ENCODE data around the gene ZC3HAV1L.

DNA sequence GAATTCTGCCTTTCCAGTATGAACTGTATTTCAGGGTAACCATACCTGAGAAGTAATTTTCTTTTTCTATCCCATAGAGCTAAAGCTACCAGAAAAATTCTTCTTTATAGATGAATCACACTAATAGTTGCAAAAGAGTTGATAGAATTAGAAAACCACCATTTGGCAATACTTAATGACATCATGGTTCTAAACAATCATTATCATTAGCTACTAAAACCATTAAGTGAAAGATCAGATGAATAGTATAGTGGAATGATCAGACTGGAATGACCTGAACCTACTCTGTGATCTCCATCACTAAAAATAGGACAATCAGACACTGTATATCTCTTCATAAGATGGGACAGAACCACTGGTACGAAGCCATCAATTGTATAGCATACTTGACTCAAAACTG is 19.8 kb upstream of the ZC3HAV1L start:
- TF ChIP-seq, protein P1, sequence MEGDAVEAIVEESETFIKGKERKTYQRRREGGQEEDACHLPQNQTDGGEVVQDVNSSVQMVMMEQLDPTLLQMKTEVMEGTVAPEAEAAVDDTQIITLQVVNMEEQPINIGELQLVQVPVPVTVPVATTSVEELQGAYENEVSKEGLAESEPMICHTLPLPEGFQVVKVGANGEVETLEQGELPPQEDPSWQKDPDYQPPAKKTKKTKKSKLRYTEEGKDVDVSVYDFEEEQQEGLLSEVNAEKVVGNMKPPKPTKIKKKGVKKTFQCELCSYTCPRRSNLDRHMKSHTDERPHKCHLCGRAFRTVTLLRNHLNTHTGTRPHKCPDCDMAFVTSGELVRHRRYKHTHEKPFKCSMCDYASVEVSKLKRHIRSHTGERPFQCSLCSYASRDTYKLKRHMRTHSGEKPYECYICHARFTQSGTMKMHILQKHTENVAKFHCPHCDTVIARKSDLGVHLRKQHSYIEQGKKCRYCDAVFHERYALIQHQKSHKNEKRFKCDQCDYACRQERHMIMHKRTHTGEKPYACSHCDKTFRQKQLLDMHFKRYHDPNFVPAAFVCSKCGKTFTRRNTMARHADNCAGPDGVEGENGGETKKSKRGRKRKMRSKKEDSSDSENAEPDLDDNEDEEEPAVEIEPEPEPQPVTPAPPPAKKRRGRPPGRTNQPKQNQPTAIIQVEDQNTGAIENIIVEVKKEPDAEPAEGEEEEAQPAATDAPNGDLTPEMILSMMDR (IDR thresholded peaks at IDR 0.05; ENCODE audit: low read depth, low read length, poor library complexity, severe bottlenecking) = no peak
- no peak for TF ChIP-seq EZH2phosphoT487 (IDR thresholded peaks at IDR 0.05; ENCODE audit: borderline replicate concordance, low read length)

All from DOHH2 (cell line).